Measurements from ENCODE around the gene SCYGR3.

GRCh38 chr2:227597998-227598397 is 16.6 kb downstream of the SCYGR3 start:
- TF ChIP-seq NCOR1 (IDR thresholded peaks at IDR 0.05; ENCODE audit: borderline replicate concordance, low read length) (no peak), ETV5 (CRISPR knock-in tag; IDR thresholded peaks at IDR 0.05; ENCODE audit: borderline replicate concordance) (no peak), JUN (CRISPR knock-in tag; IDR thresholded peaks at IDR 0.05) (no peak), CTCF (CRISPR knock-in tag; IDR thresholded peaks at IDR 0.05) (no peak), EZH2 (conservative IDR thresholded peaks at IDR 0.05; ENCODE audit: low read depth, low read length) (no peak)
- TF ChIP-seq, protein P1, sequence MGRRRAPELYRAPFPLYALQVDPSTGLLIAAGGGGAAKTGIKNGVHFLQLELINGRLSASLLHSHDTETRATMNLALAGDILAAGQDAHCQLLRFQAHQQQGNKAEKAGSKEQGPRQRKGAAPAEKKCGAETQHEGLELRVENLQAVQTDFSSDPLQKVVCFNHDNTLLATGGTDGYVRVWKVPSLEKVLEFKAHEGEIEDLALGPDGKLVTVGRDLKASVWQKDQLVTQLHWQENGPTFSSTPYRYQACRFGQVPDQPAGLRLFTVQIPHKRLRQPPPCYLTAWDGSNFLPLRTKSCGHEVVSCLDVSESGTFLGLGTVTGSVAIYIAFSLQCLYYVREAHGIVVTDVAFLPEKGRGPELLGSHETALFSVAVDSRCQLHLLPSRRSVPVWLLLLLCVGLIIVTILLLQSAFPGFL (CRISPR knock-in tag; IDR thresholded peaks at IDR 0.05), result no peak
